HG02798 (cell line): ENCODE measurements around the gene PLAAT4.
A peak's percentile ranks its signal among the peaks of the same experiment; 100 is the strongest.
"Not testable (repeated sequence)": the region's sequence is repeated elsewhere in the genome, so short reads cannot be mapped to it uniquely, and the experiment has no call there.

Experiments
- ATAC-seq: cut with Tn5 transposase; IDR thresholded peaks from one replicate; pipeline ENCODE4 v1.9.1; 2021; ENCODE audit warnings: mild to moderate bottlenecking; ENCODE audit not compliant: unreplicated experiment, poor library complexity

Gene PLAAT4

DNA sequence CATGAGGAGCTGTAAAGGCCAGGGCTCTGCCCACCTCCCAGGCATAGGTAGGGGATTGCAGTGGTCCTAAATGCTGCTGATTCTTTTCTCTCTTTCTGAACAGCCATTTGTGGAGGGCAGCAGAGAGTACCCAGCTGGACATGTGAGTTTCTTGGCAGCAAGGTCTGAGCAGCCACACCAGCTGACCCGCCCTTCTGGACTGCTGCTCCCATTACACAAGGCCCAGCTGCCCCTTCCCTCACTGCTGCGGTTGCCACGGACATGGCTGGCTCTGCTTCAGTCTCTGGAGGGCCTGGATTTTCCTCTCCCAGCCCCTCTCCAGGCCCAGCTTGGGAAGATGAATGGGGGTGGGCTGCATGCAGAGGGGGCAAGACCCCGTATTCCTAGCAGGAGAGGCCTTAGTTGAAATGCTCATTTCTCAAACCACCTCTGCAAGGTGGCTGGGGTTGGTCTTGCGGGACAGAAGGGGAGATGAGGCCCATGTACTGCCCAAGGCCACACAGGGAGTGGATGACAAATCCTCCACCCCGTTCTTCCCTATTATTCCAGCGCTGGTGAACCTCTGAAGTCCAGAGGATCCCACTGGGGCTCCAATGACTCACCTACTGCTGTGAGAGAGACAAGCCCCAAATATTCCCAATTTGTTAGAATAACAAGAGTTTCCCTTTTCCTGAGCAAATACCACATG, 26.1 kb upstream of the PLAAT4 start:
- ATAC-seq, result no peak

DNA sequence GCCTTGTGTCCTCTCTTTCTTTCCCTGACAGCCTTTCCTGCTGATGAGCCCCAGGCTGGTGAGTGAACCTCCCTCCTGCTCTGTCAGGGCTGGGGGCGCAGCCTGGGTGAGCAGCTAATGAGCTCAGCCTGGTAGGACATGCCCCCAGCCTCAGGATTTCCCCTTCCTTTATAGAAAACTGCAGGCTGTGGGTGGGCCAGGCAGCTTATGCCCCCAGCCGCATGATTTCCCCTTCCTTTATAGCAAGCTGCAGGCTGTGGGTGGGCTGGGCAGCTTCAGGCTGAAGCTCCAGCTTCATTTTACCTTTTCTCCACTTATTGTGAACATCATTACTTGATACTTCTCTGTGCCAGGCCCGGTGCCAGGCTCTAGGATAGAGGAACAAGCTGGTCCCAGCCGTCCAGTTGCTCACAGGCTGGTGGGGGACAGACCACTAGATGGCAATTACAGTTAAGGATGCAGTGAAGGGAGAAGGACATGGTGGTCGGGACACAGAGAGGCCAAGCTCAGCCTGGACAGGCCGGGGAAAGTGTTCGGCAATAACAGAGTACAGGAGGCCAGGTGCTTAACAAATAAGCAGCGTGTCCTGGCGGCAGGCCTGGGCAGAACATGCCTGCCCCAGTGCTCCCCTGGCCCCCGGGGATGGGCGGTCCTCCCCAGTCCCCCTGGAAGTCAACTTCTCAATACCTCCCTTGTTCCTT, 25.4 kb upstream of the PLAAT4 start:
- no peak for ATAC-seq

DNA sequence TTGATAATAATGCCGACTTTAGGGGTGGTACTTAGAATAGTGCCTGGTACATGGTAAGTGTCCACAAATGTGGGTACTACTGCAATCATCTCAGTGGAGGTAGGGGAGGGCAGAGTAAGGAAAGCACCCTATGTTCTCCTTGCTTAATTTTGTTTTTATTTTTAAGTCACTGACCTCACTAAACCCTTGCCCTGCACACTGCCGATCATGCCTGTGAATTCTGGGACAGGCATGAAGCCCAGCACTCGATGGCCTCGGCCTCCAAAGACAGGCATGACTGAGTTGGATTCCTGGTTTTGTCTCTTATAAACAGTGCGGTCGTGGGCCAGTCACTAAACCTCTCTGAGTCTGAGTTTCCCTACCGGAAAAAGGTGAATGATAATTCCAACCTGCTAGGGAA, 23.8 kb upstream of the PLAAT4 start:
- ATAC-seq, result no peak

DNA sequence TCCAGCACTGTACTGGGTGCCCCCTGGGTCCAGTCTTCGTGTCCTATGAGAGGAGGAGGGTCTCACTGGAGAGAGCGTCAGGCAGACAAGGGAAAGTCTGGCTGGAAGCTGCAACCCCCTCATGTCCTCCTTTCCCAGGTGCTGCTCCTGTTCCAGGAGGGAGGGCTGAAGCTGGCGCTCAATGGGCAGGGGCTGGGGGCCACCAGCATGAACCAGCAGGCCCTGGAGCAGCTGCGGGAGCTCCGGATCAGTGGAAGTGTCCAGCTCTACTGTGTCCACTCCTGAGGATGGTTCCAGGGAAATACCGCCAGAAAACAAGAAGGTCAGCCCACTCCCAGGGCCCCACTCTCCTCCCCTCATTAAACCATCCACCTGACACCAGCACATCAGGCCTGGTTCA, 20.5 kb upstream of the PLAAT4 start:
- no peak for ATAC-seq

DNA sequence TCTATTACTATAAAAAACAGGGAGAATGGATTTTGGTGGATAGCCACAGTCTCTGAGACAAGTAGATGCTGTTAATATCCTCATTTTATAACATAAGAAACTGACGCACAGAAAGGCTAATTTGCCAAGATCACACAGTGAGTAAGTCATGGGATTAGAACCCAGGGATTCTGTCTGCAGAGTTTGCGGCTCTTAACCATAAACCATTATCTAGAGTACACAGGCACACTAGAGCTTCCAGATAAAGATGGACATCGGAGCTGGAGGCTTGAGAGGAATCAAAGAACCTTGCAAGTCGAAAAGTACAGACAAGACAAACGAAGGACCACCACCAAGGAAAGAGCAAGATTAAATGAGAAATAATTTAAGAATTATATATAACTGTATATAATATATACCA, 19.5 kb upstream of the PLAAT4 start:
- no peak for ATAC-seq

DNA sequence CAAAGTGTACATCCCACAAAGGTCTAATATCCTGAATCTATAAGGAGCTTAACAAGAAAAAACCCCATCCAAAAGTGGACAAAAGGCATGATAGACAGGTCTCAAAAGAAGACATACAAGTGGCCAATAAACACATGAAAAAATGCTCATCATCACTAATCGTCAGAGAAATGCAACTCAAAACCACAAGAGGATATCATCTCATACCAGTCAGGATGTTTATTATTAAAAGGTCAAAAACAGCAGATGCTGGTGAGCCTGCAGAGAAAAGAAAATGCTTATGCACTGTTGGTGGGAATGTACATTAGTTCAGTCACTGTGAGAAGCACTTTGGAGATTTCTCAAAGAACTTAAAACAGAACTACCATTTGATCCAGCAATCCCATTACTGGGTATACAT, 18.1 kb upstream of the PLAAT4 start:
- no peak for ATAC-seq

DNA sequence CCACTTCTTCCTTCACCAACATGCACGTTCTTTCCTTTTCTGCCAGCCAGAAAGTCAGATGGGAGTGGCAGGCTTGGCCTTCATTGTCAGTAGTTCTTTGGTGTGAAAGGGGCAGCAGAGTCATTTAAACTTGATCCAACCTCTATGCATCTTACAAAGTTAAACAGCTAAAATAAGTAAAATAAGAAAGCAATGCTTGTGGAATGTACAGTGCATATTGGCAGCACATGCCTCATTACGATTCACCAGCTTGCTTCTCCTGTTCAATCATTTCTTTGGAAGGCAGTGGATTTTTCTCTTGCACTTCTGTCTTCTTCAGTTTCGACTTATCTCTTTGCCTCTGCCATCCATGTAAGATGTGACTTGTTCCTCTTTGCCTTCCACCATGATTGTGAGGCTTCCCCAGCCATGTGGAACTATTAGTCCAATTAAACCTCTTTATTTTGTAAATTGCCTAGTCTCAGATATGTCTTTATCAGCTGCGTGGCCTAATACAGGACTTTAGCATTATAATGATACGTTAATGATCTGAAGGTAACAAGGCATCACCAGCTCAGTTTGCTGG, 15.9 kb upstream of the PLAAT4 start:
- no peak for ATAC-seq

DNA sequence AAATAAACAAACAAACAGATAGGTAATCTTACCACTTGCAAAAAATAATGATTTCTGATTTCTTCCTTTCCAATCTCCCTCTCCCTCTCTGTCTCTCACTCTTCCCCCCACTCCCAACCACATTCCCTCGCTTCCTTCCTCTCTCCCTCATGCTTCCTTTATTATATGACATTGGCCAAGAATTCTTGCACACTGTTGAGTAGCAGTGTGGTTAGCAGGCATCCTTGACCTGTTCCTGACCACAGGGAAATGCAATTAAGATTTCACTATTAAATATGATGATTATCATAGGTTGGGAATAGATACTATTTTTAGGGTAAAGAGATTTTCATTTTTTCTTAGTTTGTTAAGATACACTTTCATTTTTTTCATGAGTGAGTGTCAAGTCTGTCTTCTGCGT, 14.7 kb upstream of the PLAAT4 start:
- ATAC-seq, result no peak

DNA sequence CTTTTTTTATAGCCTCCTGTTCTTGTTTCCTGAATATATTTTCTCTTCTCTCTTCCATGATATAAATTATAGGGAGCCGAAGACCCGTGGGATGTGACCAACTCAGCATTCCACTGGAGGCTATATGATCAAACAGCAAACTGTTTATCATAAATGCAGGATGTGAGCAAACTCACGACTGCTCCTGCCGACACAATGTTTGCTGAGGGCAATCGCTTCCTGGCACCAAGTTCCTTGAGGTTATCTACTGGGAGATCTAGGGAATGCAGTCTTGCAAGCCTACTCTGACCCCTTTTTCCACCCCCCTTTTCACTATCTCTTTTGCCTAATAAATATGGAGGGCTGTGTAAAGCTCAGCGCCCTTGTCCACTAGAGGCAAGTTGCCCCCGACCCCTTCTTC, 13.5 kb upstream of the PLAAT4 start:
- no peak for ATAC-seq

DNA sequence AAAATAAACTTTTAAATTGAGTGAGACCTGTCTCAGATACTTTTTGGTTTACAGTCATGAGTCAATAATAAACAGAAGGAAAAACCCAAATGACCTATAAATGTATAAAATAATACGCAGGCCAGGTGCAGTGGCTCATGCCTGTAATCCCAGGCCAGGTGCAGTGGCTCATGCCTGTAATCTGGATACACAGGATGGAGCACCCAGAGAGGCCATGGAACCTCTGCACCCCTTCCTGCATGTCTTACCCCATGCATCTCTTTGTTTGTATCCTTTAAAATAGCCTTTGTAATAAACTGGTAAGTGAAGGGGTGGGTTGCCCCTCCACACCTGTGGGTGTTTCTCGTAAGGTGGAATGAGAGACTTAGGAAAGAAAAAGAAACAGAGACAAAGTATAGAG, 8.9 kb upstream of the PLAAT4 start:
- no peak for ATAC-seq

DNA sequence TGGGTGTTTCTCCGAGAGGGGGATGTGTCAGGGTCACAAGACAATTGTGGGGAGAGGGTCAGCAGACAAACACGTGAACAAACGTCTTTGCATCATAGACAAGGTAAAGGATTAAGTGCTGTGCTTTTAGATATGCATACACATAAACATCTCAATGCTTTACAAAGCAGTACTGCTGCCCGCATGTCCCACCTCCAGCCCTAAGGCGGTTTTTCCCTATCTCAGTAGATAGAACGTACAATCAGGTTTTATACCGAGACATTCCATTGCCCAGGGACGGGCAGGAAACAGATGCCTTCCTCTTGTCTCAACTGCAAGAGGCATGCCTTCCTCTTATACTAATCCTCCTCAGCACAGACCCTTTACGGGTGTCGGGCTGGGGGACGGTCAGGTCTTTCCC, 8.5 kb upstream of the PLAAT4 start:
- not testable (repeated sequence) for ATAC-seq

DNA sequence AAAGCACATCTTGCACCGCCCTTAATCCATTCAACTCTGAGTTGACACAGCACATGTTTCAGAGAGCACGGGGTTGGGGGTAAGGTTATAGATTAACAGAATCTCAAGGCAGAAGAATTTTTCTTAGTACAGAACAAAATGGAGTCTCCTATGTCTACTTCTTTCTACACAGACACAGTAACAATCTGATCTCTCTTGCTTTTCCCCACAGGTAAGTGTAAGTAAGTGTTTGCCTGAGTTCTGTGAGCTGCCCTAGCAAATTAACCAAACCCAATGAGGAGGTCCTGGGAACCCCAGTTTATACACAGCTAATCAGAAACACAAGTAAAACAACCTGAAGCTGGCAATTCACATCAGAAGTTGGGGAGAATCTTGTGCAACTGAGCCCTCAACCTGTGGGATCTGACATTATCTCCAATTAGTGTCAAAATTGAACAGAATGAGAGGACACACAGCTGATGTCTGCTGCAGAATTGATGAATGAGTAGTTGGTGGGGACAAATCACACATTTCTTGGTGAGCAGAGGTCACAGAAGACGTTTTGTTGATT, 7.8 kb upstream of the PLAAT4 start:
- ATAC-seq, result not testable (repeated sequence)

DNA sequence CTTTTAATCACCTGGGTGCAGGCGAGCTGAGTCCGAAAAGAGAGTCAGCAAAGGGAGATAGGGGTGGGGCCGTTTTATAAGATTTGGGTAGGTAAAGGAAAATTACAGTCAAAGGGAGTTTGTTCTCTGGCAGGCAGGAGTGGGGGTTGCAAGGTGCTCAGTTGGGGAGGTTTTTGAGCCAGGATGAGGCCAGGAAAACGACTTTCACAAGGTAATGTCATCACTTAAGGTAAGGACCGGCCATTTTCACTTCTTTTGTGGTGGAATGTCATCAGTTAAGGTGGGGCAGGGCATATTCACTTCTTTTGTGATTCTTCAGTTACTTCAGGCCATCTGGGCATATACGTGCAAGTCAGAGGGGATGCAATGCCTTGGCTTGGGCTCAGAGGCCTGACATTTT, 7.2 kb upstream of the PLAAT4 start:
- not testable (repeated sequence) for ATAC-seq

DNA sequence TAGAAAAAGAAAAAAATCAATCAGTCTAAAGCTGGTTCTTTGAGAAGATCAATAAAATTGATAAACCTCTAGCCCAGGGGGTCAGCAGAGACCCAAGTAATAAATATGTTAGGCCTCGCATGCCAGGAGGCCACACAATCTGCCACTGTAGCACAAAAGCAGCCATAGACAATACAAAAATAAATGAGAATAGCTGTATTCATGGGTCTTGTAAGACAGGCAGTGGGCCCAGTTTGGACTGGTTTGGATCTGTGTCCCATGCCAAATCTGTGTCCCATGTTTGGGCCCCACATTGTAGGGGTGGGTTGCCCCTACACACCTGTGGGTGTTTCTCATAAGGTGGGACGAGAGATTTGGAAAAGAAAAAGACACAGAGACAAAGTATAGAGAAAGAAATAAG, 6.6 kb upstream of the PLAAT4 start:
- ATAC-seq, result no peak

DNA sequence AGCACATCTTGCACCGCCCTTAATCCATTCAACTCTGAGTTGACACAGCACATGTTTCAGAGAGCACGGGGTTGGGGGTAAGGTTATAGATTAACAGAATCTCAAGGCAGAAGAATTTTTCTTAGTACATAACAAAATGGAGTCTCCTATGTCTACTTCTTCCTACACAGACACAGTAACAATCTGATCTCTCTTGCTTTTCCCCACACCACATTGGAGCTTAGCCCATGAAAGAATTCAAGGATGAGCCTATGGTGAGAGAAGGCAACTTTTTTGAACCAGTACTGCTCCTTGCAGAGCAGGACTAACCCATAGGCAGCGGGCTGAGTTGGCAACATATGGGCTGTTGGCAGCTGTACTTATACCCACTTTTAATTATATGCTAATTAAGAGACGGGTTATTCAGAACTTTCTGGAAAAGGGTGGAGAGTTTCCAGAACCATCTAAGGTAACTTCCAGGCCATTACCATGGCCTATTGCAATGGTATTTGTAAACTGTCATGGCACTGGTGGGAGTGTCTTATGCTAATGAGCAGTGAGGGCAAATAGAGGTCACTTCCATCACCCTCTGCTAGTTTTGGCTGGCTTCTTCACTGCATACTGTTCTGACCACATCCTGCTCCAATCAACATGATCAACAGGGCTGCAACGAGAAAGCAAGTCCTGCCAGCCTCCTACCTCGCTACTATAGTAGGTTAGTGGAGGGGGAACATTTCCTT, 5.4 kb upstream of the PLAAT4 start:
- ATAC-seq, result peak; percentile 49

DNA sequence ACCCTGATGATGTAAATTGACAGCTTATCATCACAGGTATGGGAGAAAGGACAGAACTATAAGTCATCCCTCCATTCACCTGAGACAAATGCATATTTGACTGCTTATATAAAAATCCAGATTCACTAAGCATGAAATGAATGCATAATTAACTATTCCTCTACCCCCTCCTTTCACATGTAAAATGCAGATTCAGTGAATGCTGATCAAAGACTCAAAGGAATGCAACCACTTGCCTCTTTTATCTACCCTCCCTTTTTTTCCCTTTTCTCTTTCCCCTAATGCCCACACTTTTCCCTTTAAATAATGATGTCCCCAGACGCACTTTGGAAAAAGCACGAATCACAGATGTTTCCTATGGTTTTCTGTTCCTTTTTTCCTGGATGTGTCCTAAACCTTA, 4.5 kb upstream of the PLAAT4 start:
- no peak for ATAC-seq

DNA sequence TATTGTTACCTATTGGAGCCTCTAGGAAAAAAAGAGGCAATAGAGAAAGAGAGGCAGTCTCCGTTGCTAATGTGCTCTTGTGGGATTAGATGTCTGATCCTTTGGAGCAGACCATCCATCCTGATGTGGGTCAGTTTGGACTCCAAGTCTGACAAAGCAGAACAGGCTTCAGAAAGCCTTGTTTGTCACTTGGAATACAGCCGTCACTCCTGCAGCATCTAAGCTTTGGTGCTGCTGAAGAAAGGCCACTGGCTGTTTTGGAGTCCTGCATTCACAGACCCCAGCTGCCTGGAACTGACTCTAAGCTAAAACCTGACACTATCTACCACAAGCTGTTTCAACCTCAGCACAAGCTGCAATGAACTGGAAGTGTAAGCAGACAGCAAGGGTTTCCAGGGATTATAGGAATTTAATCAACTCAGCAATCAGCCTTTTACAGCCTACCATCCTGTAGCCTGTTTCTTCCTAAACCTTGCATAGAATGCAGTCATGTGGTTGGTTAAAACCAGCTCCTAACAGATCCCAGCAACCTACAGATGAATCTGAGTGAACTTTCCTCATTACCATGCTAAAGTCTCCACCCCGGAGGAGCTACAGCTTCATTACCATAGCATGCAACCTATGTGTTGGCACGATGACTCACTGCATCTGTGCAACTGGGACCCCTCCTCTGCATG, 3.7 kb upstream of the PLAAT4 start:
- no peak for ATAC-seq

DNA sequence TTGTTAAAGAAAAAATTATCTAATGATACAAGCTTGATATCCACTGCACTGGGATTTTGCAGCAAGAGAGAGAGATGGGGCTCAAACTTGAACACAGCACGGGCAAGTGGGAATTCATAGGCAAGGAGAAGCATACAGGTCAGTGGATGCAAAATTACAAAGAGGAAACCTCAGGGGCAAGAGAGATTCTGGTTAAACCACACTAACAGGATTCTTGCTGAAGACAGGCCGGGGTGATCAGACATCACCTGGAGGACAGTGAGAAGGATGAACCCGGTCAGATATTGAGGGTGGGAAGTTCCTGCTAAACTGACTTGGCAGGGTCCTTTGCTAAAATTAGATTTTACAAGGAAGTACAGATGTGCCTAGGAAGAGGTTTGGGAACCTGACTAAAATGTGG, 2.5 kb upstream of the PLAAT4 start:
- no peak for ATAC-seq

DNA sequence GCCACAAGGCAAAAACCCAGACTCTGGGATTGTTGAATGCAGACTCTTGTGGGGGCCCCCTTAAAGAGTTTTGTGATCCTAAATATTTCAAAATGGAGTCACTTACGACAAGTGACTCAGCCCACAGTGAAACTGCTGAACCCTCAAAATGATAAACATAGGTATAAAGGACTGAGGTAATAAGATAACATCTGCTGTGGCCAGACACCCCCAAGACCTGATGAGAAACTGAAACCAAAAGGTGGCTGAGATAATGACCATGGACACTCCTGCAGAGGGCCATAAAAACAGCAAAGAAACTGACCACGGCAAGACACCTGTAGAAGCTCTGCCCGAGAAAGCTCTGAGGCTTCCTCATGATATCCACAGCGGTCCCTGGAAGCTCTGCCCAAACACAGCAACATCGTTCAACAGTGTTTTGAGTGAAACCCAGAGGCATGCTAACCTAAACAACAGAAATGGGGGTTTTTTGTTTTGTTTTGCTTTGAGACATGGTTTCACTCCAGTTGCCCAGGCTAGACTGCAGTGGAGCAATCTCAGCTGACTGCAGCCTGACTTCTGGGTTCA, 1.6 kb upstream of the PLAAT4 start:
- peak; percentile 56 for ATAC-seq

DNA sequence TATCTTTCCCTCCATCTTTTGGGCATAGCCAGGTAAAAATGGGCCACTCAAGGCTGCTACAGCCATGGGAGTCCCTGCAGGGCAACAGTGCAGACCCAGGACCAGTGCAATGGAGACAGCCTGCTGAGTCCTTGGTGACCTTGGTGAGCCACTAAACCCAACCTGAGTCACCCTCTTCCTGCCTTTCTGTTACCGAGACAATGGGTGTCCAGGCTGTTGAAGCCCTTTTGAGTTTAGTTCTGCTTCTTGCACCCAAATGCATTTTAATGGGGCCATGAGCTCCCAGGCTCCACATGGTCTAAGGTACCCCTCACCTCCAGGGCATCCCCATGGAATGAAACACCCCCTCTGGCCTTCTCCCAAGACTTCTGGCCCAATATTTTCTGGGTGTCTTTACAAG, 874 bp upstream of the PLAAT4 start:
- no peak for ATAC-seq
